ENCODE measurements around the gene COL17A1. TPM values are rescaled to one million over a fixed set of nuclear protein-coding genes. Genes with fewer than 3 reads are reported as not detected.

Gene COL17A1
- total and polyA plus RNA-seq, 8 donors = 0.18 to 1.5 (median 0.70) TPM; not detected in 4

- intact Hi-C loops (cut with DNase I) = loop anchor here in 1 of 3 donors (10.0 kb wide), 1 partner anchor 171 kb away; no protein-coding TSS in a partner anchor
- Histone ChIP-seq H3K9me3 (no peaks in the 10 kb centered on the region), H3K4me3 (no peak overlapping the region), H3K36me3 (no peaks in the 10 kb centered on the region), H3K27me3 (no peaks in the 10 kb centered on the region), H3K27ac (no peak overlapping the region), H3K4me1 (no peaks in the 10 kb centered on the region)
- FAIRE-seq (no peak), ATAC-seq (no peak), DNase-seq (no peak)
- no peak for TF ChIP-seq CTCF (IDR thresholded peaks at IDR 0.05)
- WGBS, 2 donors = 66 to 70% methylated on average over 4 of the region's 4 CpGs
Measured at GRCh38 chr10:104043854-104044253, 41.8 kb downstream of the COL17A1 start.

GRCh38 chr10:104043185-104043830 is 42.4 kb downstream of the COL17A1 start:
- H3K27ac ChIP-seq = no peak overlapping the region
- ATAC-seq = no peak
- H3K9me3 ChIP-seq = no peaks in the 10 kb centered on the region
- H3K4me3 ChIP-seq = no peak overlapping the region
- no peak for FAIRE-seq
- no peak for TF ChIP-seq CTCF (IDR thresholded peaks at IDR 0.05)
- no peaks in the 10 kb centered on the region for H3K27me3 ChIP-seq
- H3K36me3 ChIP-seq = no peaks in the 10 kb centered on the region
- H3K4me1 ChIP-seq = no peaks in the 10 kb centered on the region
- intact Hi-C loops (cut with DNase I) = loop anchor here in 1 of 3 donors (10.0 kb wide), 1 partner anchor 171 kb away; no protein-coding TSS in a partner anchor
- DNase-seq = no peak
- WGBS, 2 donors = 72 to 80% methylated on average over 8 of the region's 8 CpGs

GRCh38 chr10:104041891-104042535 is 43.7 kb downstream of the COL17A1 start:
- DNase-seq = no peak
- no peak for FAIRE-seq
- no peak for ATAC-seq

GRCh38 chr10:104040862-104041789 is 44.6 kb downstream of the COL17A1 start:
- H3K4me3 ChIP-seq = no peak overlapping the region
- H3K9me3 ChIP-seq = no peaks in the 10 kb centered on the region
- no peaks in the 10 kb centered on the region for H3K27me3 ChIP-seq
- H3K36me3 ChIP-seq = no peaks in the 10 kb centered on the region
- H3K4me1 ChIP-seq = no peaks in the 10 kb centered on the region
- FAIRE-seq = no peak
- TF ChIP-seq CTCF (IDR thresholded peaks at IDR 0.05) = no peak
- DNase-seq = no peak
- no peak overlapping the region for H3K27ac ChIP-seq
- 61 to 70% methylated on average over 9 of the region's 9 CpGs for WGBS, 2 donors
- ATAC-seq = no peak
- intact Hi-C loops (cut with DNase I) = loop anchor here in 1 of 3 donors (10.0 kb wide), 1 partner anchor 174 kb away; no protein-coding TSS in a partner anchor

More at GRCh38 chr10:104041891-104042535, 43.7 kb downstream of the COL17A1 start:
- H3K27ac ChIP-seq = no peak overlapping the region
- 76 to 79% methylated on average over 14 of the region's 14 CpGs for WGBS, 2 donors
- no peaks in the 10 kb centered on the region for H3K9me3 ChIP-seq
- H3K4me3 ChIP-seq = no peak overlapping the region
- no peak for TF ChIP-seq CTCF (IDR thresholded peaks at IDR 0.05)
- H3K4me1 ChIP-seq = no peaks in the 10 kb centered on the region
- H3K36me3 ChIP-seq = no peaks in the 10 kb centered on the region
- no peaks in the 10 kb centered on the region for H3K27me3 ChIP-seq
- intact Hi-C loops (cut with DNase I) = loop anchor here in 1 of 3 donors (10.0 kb wide), 1 partner anchor 173 kb away; no protein-coding TSS in a partner anchor

All from pancreas (tissue), 10 donors.